ENCODE measurements around the gene TMC5.
"Not testable (repeated sequence)": the region's sequence is repeated elsewhere in the genome, so short reads cannot be mapped to it uniquely, and the experiment has no call there.

TMC5 gene

DNA sequence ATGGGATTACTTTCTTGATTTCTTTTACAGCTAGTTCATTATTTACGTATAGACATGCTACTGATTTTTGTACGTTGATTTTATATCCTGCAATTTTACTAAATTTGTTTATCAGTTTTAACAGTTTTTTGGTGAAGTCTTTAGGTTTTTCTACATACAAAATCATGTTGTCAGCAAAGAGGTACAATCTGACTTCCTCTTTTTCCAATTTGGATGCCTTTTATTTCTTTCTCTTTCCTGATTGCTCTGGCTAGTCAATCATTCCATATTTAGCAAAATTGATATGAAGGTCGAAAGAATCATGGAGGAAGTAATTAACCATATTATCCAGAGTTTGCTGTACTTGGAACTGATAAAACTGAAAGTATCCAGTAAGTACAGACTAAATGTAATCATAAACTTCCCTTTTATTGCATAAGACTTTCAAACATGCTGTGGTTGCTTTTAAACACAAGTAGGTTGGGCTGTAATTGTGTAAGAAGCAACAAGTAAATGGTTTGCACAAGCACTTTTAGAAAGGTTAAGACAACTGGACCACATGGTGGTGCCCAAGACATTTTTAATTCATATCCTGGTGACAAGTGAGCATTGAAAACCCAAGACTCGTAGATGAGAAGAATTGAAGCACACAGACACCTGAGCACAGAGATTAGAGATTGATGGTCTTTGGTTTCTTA is 95.8 kb downstream of the TMC5 start:
- DNase-seq = no peak

DNA sequence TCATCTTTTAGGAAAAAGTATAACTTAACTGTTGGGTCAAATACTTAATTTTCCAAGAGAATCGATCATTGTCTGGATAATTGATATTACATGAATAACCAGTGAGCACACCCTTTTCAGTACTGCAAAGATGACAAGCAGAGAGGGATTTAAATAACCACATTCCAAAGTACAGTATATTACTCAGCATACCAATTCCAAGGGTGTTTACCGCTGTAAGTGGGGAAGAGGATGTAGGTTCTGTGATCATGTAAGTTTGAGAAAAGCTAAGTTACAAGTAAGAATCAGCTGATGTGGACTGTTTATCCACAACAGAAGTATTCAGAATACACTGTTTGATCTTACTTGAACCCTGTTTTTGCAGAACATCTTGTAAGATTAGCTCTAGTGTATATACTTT is 98.1 kb downstream of the TMC5 start:
- no peak for DNase-seq

DNA sequence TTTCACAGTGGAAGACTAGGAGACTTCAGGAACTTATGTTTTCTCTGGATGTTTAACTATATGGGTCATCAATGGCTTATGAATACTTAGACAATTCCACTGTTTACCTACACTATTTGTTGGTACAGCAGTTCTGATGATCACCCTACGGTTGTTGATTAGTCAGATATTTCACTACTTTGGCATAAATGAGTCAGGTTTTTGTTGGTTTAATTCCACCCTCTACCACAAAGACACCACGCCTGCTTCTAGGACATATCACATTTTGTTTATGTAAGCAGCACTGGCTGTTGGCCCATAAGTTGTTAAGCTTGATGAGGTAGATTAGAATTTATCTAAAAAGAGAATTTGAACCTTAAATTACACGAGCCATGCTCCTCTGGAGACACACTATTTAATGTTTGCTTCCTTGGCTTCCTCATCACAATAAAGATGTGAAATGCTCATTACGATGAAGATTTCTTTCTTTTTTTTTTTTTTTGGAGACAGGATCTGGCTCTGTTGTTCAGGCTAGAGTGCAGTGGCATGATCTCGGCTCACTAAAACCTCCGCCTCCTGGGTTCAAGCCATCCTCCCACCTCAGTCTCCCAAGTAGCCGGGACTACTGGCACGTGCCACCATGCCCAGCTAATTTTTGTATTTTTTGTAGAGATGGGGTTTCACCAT is 99.9 kb downstream of the TMC5 start:
- no peak for DNase-seq

DNA sequence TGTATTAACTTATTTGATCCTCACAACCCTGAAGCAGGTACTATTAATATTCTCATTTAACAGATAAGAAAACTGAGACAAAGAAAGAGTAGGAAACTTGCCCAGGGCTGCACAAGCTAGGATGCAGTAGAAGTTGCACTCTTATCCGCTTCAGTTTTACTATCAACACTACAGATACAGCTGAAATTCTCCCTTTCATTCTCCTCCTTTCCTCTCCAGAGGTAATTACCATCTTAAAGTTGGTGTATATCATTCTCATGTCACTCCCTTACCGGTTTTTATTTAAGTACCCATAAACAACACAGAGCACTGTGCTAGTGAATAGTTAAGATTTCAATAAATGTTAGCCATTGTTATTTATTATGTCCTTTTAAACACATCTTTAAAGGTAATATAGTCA is 100.7 kb downstream of the TMC5 start:
- DNase-seq = no peak

DNA sequence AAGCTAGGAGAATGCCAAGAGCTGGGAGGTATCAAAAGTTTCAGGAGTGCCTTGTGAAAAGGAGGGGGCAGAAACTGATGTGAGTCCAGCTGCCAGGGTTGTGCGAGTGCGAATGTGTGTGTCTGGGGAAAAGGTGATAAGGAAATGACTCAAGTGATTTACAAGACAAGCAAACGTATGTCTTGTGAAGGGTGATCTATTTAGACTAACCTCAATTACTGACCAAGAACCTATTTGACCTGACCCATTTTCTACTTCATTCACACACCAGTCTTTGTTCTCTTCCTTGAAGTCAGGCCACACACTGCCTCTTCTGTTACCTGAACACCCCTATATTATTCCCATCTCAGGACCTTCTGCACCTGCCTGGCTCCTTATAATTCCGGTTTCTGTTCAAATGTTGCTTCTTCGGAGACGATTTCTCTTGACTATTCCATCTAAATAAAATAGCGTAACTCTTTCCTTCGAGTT is 103.2 kb downstream of the TMC5 start:
- DNase-seq = no peak

DNA sequence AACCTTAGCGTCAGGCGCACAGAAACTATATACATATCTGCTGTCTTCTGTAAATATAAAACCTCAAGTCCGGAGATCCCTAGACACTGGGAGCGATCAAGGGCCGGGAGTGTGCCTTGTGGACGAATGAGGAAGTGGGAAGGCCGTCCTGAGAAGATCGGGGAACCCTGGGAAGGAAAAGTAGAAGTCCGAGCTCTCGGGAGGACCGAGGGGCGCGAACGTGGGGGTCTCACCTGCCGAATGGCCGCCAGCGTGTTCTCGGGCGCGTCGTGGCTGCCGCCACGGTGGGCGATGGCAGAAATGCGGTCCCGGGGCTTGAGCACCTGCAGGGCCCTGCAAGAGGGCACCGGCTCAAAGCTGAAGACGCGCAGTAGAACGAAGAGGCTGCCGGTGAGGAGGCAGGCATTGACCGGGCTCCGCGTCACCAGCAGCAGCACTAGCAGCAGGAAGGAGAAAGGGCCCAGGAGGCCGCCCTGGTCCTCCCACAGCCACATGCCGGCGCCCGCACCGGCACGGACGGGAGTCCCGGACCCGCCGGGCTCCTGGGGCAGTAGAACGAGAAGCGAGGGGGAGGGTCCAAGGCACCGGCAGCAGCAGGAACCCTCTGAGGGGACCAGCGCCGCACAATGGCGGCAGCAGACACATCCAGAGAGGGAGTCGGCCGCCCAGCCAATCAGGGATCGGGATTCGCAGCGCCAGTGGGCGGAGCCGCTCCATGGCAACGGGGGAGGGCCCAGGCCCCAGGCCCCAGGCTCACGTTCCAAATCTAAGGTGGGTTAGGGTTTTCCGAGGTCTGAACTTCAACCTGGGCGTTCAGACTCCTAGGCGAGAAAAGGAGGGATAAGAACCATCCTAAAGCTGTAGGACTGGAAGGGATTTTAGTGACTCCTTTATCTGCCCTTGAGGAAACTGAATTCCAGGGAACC is 104.1 kb downstream of the TMC5 start, which contains the start of gene GDE1:
GDE1 (minus strand) TSS at position 628 of the 926 bp plus-strand sequence; CDS start at position 494, 134 bp downstream.
- peak; percentile 97 for DNase-seq

DNA sequence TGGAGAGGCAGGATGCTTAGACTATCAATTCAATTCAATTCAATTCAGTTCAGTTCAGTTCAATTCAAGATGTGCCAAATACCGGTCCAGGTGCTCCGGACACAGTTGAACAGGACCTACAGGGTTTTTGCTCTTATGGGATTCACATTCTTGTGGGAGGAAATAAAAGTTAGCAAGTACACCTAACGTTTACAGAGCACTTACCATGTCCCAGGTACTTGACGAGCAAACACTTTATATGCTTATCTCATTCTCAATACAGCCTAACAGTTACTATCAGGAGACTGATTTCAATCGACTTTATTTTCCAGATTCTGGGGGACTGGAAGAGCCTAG is 104.7 kb downstream of the TMC5 start:
- no peak for DNase-seq

DNA sequence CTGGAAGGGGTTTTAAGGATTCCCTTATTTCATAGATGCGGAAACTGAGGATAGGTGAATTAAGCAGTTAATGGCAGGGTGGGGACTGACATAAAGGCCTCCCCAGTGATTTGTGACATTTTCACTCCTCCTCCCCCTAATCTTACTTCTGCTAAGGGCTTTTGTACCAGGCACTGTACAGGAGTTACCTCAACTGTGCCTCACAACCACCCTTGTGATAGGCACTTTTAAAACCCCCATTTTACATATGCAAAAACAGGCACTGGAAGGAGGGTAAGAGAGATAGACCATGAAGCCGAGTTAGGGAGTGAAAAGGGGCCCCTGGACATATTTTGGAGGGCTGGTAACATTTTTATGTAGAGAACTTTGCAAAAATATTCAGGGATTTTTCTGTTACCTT is 105.1 kb downstream of the TMC5 start:
- no peak for DNase-seq

DNA sequence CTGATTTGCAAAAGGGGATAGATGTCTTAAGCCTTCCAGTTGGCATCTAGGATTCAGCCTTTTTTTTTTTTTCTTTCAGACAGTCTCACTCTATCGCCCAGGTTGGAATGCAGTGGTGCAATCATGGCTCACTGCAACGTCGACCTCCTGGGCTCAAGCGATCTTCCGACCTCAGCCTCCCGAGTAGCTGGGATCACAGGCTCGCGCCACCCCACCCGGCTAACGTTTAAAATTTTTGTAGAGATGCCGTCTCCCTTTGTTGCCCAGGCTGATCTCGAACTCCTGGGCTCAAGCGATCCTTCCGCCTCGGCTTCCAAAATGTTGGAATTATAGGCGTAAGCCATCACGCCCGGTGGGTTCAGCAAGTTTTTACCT is 105.5 kb downstream of the TMC5 start:
- no peak for DNase-seq

DNA sequence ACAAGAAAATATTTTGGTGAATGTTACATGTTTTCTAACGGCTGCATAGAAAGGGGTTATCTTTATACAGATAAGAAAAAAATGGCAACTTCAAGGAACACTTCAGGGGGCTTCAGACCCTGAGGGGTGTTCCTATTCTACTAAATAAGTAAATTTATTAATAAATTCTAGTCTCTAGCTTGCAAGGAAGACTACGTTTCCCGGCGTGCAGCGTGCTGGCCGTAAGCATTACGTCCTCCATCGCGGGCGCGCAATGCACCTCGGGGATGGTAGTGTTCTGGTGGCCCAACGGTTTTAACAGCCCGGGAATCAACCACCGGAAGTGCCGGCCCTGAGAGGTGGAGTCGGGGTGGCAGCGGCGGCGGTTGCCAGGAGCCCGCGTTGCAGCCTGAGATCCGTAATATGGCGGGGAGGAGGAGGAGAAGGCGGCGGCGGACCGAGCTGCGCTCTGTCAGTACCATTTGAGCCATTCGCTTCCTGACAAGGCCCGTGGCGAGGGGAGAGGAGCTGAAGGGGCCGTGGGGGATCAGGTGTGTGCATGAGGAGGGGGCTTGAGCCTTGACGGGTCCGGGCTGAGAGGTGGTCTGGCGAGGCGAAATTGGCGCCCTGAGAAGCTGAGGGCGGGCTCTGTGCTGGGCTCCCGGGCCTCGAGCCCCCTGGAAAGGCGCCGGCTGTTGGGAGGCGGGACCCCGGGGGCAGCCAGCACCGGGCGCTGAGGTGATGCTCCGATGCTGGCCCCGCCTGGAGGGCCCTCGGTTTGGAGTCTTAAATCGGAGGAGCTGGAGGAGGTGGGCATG is 106.1 kb downstream of the TMC5 start, which contains the start of gene CCP110:
CCP110 (plus strand) TSS at position 384 of the 797 bp plus-strand sequence. CDS start 3,940 bp downstream, outside the sequence.
- DNase-seq = peak; percentile 94

DNA sequence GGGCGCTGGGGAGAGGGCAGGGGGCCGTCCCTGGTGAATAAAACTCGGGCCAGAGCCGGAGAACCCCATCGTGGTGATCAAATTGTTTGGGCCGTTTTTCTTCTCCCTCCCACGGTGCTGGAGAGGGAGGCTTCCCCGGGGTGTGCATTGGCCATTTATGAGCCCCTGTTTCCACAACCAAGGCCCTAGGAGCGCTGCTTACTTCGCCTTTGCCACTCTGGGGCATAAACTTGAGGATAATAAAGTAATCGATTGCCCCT is 106.6 kb downstream of the TMC5 start:
- no peak for DNase-seq

DNA sequence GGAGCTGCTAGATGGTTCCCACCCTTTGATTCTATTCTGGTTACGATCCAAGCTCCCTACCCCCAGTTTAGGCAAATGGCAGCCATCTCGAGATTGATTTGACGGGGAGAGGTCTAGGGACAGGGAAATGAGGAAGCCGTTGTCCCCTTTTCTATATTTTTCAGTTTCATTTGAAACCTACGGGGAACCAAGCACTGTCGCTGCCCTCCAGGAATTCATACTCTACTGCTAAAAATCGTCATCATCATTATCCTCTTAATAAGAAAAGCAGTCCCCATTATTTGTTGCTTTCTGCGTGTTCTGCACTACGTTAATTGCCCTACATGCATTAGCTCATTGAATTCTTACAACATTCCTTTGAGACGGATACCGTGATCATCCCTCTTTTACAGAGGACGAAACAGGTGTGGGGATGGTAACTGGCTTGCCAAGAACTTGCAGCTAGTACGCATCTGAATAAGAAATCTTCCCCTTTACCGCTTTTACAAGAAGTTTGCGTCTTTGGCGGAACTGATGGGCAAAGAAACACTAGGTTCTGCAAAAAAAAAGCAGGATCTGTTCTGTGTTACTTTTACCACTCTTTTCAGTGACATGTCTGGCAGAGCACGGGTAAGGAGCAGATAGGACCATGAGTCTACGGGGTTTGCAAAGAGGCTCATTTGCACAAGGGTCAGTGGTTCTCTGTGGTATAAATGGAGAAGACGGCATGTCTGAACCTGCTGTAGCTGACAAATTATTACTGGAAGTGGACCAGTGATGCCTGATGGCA is 107.1 kb downstream of the TMC5 start:
- no peak for DNase-seq

DNA sequence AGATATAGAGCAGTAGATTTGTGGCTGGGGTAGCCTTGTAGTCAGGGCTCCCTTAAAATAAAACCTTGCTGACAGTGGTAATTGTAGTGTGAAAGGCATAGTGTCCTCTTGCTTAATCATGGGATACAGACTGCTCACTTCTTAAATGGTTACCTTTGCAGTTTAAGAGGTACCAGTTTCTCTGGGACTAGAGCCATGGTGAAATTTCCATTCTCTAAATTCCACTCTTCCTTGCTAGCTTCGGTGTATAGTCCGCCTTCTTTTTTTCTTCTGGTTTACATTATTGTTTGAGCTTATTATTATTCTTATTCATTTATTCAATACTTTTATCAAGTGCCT is 107.7 kb downstream of the TMC5 start:
- DNase-seq = no peak

DNA sequence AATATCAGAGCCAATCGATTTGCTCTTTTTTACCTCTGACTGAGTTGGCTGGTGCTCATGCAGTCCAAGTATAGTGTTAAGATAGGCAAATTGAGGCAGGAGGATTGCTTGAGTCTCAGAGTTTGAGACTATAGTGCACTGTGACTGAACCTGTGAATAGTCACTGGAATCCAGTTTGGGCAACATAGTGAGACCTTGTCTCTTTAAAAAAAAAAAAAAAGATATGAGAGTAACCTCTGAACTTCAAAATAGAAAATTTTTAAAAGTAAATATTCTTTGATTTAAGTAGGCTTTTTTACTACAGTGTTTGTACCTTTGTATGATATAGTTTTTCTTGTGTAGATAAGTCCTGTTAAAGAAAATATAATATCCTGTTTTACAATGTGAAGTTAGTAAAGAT is 109.5 kb downstream of the TMC5 start:
- DNase-seq = no peak

DNA sequence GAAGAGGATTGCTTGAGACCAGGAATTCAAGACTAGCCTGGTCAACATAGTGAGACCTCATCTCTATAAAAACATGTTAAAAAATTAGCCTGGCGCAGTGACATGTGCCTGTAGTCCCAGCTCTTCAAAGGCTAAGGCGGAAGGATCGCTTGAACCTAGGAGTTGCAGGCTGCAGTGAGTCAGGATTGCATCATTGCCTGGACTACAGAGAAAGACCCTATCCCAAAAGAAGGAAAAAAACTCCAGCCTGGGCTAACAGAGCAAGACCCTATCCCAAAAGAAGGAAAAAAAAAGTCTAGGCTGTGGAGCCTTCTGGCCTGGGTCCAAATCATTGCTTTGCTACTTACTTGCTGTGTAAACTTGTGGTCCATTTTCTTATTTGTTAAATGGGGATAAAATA is 111.0 kb downstream of the TMC5 start:
- no peak for DNase-seq

DNA sequence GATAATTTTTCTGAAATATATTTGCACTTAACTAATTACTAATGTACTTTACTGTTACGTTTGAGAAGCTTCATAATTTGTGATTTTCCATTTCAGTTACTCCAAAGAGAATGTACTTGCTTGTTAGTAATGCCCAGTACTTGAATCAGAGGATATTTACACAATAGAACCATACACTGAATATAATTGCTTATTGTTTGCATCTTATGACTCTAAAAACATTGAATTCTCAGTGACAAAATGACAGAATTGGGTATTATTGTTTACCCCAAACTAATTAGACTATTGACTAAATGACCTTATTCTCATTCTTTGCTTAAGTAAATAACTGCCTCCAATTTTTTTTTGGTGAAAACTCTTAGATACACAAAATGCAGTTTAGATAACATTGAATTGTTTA is 114.9 kb downstream of the TMC5 start:
- DNase-seq = no peak

DNA sequence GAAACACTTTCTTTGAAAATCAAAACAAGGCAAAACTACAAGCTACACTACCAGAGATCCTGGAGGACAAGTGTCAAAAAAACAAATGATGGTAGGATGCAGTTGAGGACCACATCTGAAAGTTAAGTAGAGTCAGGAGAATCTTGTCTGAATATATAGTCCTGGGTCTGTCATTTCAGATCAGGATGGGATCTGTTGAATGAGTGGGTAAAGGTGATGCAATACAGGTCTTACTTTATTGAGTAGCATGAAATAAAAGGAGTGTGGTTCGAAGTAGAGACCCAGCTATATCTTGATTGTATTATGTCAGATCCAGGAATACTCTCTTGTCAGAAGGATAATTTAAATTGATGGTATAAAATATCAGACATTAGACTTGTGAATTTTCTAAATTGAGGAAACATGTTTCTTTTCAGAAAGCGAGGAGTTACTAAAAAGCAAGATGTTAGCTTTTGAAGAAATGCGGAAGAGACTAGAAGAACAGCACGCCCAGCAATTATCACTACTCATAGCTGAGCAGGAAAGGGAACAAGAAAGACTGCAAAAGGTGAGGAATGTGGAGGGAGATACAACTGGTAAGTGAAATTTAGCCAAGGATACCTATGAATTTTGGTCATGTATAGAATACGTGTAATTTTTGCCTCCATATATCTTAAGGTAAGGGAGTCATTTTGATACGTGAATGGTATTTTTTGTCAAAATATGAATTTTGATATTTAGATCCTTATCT is 122.7 kb downstream of the TMC5 start:
- no peak for DNase-seq

DNA sequence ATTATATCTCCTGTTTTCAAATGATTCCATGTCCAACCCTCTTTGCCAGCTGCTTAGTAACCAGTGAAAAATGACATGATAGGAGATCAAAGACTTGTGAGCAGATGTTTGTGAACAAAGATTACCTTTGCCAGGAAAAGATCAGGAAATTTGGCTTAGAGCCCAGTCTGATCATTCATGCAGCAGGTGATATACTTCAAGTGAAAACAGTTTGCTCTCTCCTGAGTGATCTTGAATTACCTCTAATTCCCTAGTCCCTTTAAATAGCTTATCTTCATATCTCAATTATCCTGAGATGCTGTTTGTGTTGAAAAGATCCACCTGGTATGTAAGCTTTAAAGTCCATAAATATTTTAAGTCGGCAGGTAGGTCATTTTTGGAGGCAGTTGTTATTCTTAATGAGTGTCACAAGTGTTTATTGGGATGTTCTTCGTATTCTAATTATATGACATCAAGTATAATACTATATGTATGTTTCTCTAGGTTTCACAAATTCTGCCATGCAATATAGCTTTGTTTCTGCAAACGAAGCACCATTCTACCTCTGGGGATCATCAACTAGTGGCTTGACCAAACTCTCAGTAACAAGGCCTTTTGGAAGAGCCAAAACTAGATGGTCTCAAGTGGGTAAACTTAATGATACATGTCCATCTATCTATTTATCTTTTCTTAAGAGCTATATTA is 124.6 kb downstream of the TMC5 start:
- no peak for DNase-seq

DNA sequence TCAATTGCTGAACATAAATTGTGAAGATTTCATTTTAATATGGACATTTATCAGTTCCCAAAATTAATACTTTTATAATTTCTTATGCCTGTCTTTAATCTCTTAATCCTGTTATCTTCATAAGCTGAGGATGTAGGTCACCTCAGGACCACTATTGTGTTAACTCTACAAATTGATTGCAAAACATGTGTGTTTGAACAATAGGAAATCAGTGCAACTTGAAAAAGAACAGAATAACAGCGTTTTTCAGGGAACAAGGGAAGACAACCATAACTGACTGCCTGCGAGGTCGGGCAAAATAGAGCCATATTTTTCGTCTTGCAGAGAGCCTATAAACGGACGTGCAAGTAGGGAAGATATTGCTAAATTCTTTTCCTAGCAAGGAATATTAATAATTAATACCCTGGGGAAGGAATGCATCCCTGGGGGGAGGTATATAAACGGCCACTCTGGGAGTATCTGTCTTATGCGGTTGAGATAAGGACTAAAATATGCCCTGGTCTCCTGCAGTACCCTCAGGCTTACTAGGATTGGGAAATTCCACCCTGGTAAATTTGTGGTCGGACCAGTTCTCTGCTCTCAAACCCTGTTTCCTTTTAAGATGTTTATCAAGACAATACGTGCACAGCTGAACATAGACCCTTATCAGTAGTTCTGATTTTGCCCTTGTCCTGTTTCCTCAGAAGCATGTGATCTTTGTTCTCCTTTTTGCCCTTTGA is 125.8 kb downstream of the TMC5 start:
- not testable (repeated sequence) for DNase-seq

DNA sequence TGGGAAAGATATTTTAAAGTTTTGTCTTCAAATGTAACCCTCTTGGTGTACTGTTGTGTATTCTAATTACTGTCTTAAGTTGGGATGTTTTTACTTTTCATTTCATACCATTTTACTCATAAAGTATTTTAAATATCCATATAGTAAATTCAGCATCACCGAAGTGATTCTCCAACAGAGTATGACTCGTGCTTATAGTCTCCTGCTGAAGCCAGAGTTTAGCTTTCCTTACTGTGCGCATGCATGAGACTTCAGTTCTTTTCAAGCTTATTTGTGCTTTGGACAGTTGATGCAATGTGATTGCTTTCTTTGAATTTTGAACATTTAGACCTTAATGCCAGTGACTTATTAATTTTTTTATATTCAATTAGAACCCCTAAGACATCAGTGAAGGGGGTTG is 130.5 kb downstream of the TMC5 start:
- no peak for DNase-seq

Data from stimulated activated CD4-positive, alpha-beta T cell treated with anti-CD3 and anti-CD28 coated beads, Interleukin-4, amount 100 ng/mL, for 1 hour (primary cell).